ENCODE data around the gene ZBTB7C. TPM values are rescaled to one million over a fixed set of nuclear protein-coding genes. Genes with fewer than 3 reads are reported as not detected.

Gene ZBTB7C
- total and polyA plus RNA-seq, 2 of the 8 experiments (the other 6 are each of a cell fraction or from before 2014, with no cell fraction given), result 0.15 to 0.45 TPM

DNA sequence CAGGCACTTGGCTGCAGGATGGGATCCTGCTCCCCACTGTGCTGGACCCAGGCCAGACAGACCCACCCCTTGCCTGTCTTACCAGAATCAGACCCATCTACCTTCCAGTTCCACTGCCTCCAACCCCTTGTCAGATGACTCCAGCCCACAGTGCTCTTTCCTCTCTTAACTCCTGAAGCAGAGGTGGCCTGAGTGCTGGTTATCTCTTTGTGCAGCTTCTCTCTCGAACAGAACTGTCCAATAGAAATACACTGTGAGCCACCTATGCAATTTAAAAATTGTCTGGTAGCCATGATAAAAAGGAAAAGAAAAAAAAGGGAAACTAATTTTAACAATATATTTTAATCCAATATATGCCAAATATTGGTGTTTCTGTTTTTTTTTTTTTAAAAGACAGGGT is 318.5 kb downstream of the ZBTB7C start:
- Histone ChIP-seq H3K4ac (replicated peaks; ENCODE audit: insufficient read length, low read depth, low read length) (no peak overlapping the region), H3K79me2 (ENCODE audit: control insufficient read depth in 1 of 2, insufficient read depth in 2 of 2, low read length in 2 of 2) (no peaks in the 10 kb centered on the region), H3K4me3 (ENCODE audit: extremely low read depth in 1 of 4, insufficient read depth in 2 of 4, low read depth in 3 of 4, low read length in 4 of 4) (no peak overlapping the region), H3K4me1 (replicated peaks in 1 of 4; ENCODE audit: control insufficient read depth in 3 of 4, insufficient read depth in 4 of 4, low read length in 3 of 4) (no peaks in the 10 kb centered on the region), H3K9ac (replicated peaks in 1 of 4; ENCODE audit: extremely low read depth in 1 of 4, low read depth in 3 of 4, low read length in 3 of 4) (no peak overlapping the region), H3K79me1 (ENCODE audit: low read depth, low read length) (no peaks in the 10 kb centered on the region), H2BK20ac (ENCODE audit: low read length) (no peak overlapping the region), H2AFZ (ENCODE audit: low read length) (no peak overlapping the region), H3K23ac (ENCODE audit: insufficient read length) (no peak overlapping the region), H3K27ac (ENCODE audit: low read depth, low read length) (no peak overlapping the region), H3K56ac (replicated peaks; ENCODE audit: insufficient read length, low read depth, low read length) (no peak overlapping the region), H4K91ac (replicated peaks; ENCODE audit: insufficient read length, low read length) (no peak overlapping the region), H2AK5ac (ENCODE audit: low read depth, low read length) (no peak overlapping the region), H3K27me3 (replicated peaks in 1 of 4; ENCODE audit: control insufficient read depth in 3 of 4, extremely low read depth in 1 of 4, insufficient read depth in 3 of 4, low read length in 3 of 4) (no peaks in the 10 kb centered on the region), H2BK5ac (ENCODE audit: low read depth, low read length) (no peak overlapping the region), H2BK15ac (ENCODE audit: low read length) (no peak overlapping the region), H3K36me3 (ENCODE audit: control insufficient read depth in 2 of 4, insufficient read depth in 4 of 4, low read length in 3 of 4) (no peaks in the 10 kb centered on the region), H4K5ac (ENCODE audit: insufficient read length, low read depth, low read length) (no peak overlapping the region), H3K9me3 (ENCODE audit: insufficient read depth in 2 of 2, low read depth in 1 of 2, low read length in 1 of 2) (no peaks in the 10 kb centered on the region), H3K14ac (ENCODE audit: insufficient read length) (no peak overlapping the region), H2BK120ac (replicated peaks; ENCODE audit: low read depth, low read length) (no peak overlapping the region), H4K8ac (ENCODE audit: extremely low read depth, insufficient read depth, low read length) (no peak overlapping the region), H2BK12ac (ENCODE audit: low read depth, low read length) (no peak overlapping the region; the same call in 1 of the 2 replicates), H3K4me2 (ENCODE audit: insufficient read depth in 1 of 2, low read depth in 2 of 2, low read length in 2 of 2) (no peak overlapping the region), H3K23me2 (ENCODE audit: low read depth, low read length) (no peaks in the 10 kb centered on the region), H3K18ac (ENCODE audit: extremely low read depth, low read length) (no peak overlapping the region), H4K20me1 (replicated peaks in 1 of 2; ENCODE audit: control insufficient read depth in 1 of 2, insufficient read depth in 2 of 2, low read length in 2 of 2) (no peaks in the 10 kb centered on the region)
- FAIRE-seq, result no peak
- CTCF ChIA-PET (ENCODE audit: partially characterized antibody), result interaction anchor here (0.9 to 1.1 kb wide), 2 partner anchors 11 kb away, joined by 3 to 4 read pairs; no protein-coding TSS in a partner anchor
- WGBS, 2 experiments (ENCODE audit: extremely low coverage in 1 of 2, insufficient coverage in 1 of 2, insufficient read length in 1 of 2, insufficient replicate concordance in 2 of 2, low coverage in 1 of 2, low lambda C conversion rate in 2 of 2, missing lambda C conversion rate in 1 of 2), result 89% methylated on average over 1 of the region's 1 CpG; no CpG with 5 or more reads in 1 of the 2 experiments
- no peak for DNase-seq (ENCODE audit: low read depth in 1 of 2, low spot score in 2 of 2)
- POLR2A ChIA-PET (ENCODE audit: partially characterized antibody), result no interaction called here
- TF ChIP-seq BRCA1 (IDR thresholded peaks at IDR 0.05; ENCODE audit: low read depth, low read length), result no peak
- TF ChIP-seq NRF1 (IDR thresholded peaks at IDR 0.05; ENCODE audit: low read depth, low read length), result no peak
- TF ChIP-seq YY1 (IDR thresholded peaks at IDR 0.05; ENCODE audit: low read depth, low read length), result no peak
- no peak for TF ChIP-seq GABPA (IDR thresholded peaks at IDR 0.05; ENCODE audit: borderline replicate concordance, insufficient read depth, low read length)
- TF ChIP-seq, protein P1, sequence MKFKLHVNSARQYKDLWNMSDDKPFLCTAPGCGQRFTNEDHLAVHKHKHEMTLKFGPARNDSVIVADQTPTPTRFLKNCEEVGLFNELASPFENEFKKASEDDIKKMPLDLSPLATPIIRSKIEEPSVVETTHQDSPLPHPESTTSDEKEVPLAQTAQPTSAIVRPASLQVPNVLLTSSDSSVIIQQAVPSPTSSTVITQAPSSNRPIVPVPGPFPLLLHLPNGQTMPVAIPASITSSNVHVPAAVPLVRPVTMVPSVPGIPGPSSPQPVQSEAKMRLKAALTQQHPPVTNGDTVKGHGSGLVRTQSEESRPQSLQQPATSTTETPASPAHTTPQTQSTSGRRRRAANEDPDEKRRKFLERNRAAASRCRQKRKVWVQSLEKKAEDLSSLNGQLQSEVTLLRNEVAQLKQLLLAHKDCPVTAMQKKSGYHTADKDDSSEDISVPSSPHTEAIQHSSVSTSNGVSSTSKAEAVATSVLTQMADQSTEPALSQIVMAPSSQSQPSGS (IDR thresholded peaks at IDR 0.05; ENCODE audit: low read length), result no peak
- no peak for TF ChIP-seq ASH2L (IDR thresholded peaks at IDR 0.05; ENCODE audit: low read length)
- TF ChIP-seq CEBPB (IDR thresholded peaks at IDR 0.05; ENCODE audit: low read depth, low read length), result no peak
- TF ChIP-seq POLR2A (IDR thresholded peaks at IDR 0.05; ENCODE audit: control extremely low read depth in 1 of 2, low read depth in 2 of 2, low read length in 2 of 2), result no peak
- no peak for TF ChIP-seq BACH1 (IDR thresholded peaks at IDR 0.05; ENCODE audit: low read length)
- no peak for TF ChIP-seq PHF8 (conservative IDR thresholded peaks at IDR 0.05; ENCODE audit: low read depth, low read length)
- no peak for TF ChIP-seq SUZ12 (IDR thresholded peaks at IDR 0.05; ENCODE audit: low read length)
- TF ChIP-seq FOSL1 (IDR thresholded peaks at IDR 0.05; ENCODE audit: insufficient read depth, low read depth, low read length), result no peak
- no peak for TF ChIP-seq SP4 (IDR thresholded peaks at IDR 0.05; ENCODE audit: low read length)
- TF ChIP-seq EGR1 (IDR thresholded peaks at IDR 0.05; ENCODE audit: borderline replicate concordance, low read depth, low read length), result no peak
- no peak for TF ChIP-seq TBP (IDR thresholded peaks at IDR 0.05; ENCODE audit: low read depth, low read length)
